ENCODE data around the gene KIAA0930.
"Not testable (repeated sequence)": the region's sequence is repeated elsewhere in the genome, so short reads cannot be mapped to it uniquely, and the experiment has no call there.

Gene KIAA0930

GRCh38 chr22:45278125-45278524 is 37.4 kb upstream of the KIAA0930 start:
- no peak overlapping the region for H3K4me3 ChIP-seq (ENCODE audit: low read depth, low read length)
- TF ChIP-seq CTCF (IDR thresholded peaks at IDR 0.05; ENCODE audit: low read depth, low read length) = no peak
- DNase-seq (ENCODE audit: low read depth, low spot score) = no peak
- in situ Hi-C loops (cut with HindIII; ENCODE audit: low sequenced_read_pairs) = no loop called here

GRCh38 chr22:45277720-45278119 is 37.0 kb upstream of the KIAA0930 start:
- DNase-seq (ENCODE audit: low read depth, low spot score); in situ Hi-C loops (cut with HindIII; ENCODE audit: low sequenced_read_pairs): not testable (repeated sequence)

GRCh38 chr22:45276507-45277105 is 35.9 kb upstream of the KIAA0930 start:
- H3K4me3 ChIP-seq (ENCODE audit: low read depth, low read length) = no peak overlapping the region
- TF ChIP-seq CTCF (IDR thresholded peaks at IDR 0.05; ENCODE audit: low read depth, low read length) = no peak
- in situ Hi-C loops (cut with HindIII; ENCODE audit: low sequenced_read_pairs) = no loop called here

More at GRCh38 chr22:45277720-45278119, 37.0 kb upstream of the KIAA0930 start:
- H3K4me3 ChIP-seq (ENCODE audit: low read depth, low read length) = not testable (repeated sequence)

GRCh38 chr22:45273452-45274075 is 32.9 kb upstream of the KIAA0930 start:
- H3K4me3 ChIP-seq (ENCODE audit: low read depth, low read length) = no peak overlapping the region
- no peak for DNase-seq (ENCODE audit: low read depth, low spot score)
- in situ Hi-C loops (cut with HindIII; ENCODE audit: low sequenced_read_pairs) = no loop called here
- no peak for TF ChIP-seq CTCF (IDR thresholded peaks at IDR 0.05; ENCODE audit: low read depth, low read length)

More at GRCh38 chr22:45276507-45277105, 35.9 kb upstream of the KIAA0930 start:
- DNase-seq (ENCODE audit: low read depth, low spot score) = no peak

GRCh38 chr22:45272498-45272897 is 31.8 kb upstream of the KIAA0930 start:
- in situ Hi-C loops (cut with HindIII; ENCODE audit: low sequenced_read_pairs) = no loop called here
- no peak overlapping the region for H3K4me3 ChIP-seq (ENCODE audit: low read depth, low read length)
- DNase-seq (ENCODE audit: low read depth, low spot score) = no peak
- no peak for TF ChIP-seq CTCF (IDR thresholded peaks at IDR 0.05; ENCODE audit: low read depth, low read length)

GRCh38 chr22:45271667-45272201 is 31.0 kb upstream of the KIAA0930 start:
- in situ Hi-C loops (cut with HindIII; ENCODE audit: low sequenced_read_pairs) = no loop called here

More at GRCh38 chr22:45271667-45272201, 31.0 kb upstream of the KIAA0930 start:
- no peak overlapping the region for H3K4me3 ChIP-seq (ENCODE audit: low read depth, low read length)
- no peak for DNase-seq (ENCODE audit: low read depth, low spot score)
- TF ChIP-seq CTCF (IDR thresholded peaks at IDR 0.05; ENCODE audit: low read depth, low read length) = no peak

Measured in astrocyte of the spinal cord (primary cell).